Measurements from ENCODE around the gene ZNF791. TPM values are rescaled to one million over a fixed set of nuclear protein-coding genes. Genes with fewer than 3 reads are reported as not detected.

ZNF791 gene
- polyA plus RNA-seq, 1 donor (not counting 4 experiments of a cell fraction or from before 2014, with no cell fraction given), result 11.5 TPM

DNA sequence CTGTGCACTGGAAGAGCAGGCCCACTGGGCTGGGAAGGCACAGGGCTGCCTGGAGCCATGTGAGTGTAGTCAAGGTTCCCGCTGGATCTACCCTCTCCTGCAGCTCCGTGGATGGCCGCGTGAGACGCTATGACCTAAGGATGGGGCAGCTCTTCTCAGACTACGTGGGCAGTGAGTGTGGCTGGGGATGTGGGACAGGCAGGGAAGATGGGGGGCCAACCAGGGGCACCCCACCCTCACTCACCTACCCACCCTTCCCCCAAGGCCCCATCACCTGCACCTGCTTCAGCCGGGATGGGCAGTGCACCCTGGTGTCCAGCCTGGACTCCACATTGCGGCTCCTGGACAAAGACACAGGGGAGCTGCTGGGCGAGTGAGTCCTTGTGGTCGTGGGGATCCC, 62.0 kb downstream of the ZNF791 start:
- H3K4me3 ChIP-seq (ENCODE audit: control insufficient read depth in 2 of 3, extremely low read depth in 1 of 3, insufficient read depth in 2 of 3, low read depth in 1 of 3, low read length in 3 of 3), result no peak overlapping the region
- H3K36me3 ChIP-seq (ENCODE audit: control insufficient read depth in 2 of 2, extremely low read depth in 1 of 2, insufficient read depth in 2 of 2, low read length in 2 of 2), result peaks cover 20 to 31% of the 10 kb centered on the region in 2 experiments
- no peak overlapping the region for H2AFZ ChIP-seq (ENCODE audit: control insufficient read depth, low read length)
- DNase-seq (ENCODE audit: low read depth, low spot score) (no peak), FAIRE-seq (no peak)
- H3K9me3 ChIP-seq (ENCODE audit: control insufficient read depth, low read depth, low read length), result no peaks in the 10 kb centered on the region
- H3K9me1 ChIP-seq (ENCODE audit: control insufficient read depth, extremely low read depth, insufficient read depth, low read length), result no peaks in the 10 kb centered on the region
- H3K4me2 ChIP-seq (ENCODE audit: control insufficient read depth, extremely low read depth, insufficient read depth, low read depth, low read length), result no peak overlapping the region
- no peak overlapping the region for H3K9ac ChIP-seq (ENCODE audit: control insufficient read depth, extremely low read depth, insufficient read depth, low read length)
- peaks cover 18% of the 10 kb centered on the region for H3K4me1 ChIP-seq (ENCODE audit: control insufficient read depth, extremely low read depth, insufficient read depth, low read length)
- peaks cover 4% of the 10 kb centered on the region for H4K20me1 ChIP-seq (ENCODE audit: control insufficient read depth, extremely low read depth, insufficient read depth, low read length)
- no peak for TF ChIP-seq EZH2 (IDR thresholded peaks at IDR 0.05; ENCODE audit: low read length)
- TF ChIP-seq, protein P1, sequence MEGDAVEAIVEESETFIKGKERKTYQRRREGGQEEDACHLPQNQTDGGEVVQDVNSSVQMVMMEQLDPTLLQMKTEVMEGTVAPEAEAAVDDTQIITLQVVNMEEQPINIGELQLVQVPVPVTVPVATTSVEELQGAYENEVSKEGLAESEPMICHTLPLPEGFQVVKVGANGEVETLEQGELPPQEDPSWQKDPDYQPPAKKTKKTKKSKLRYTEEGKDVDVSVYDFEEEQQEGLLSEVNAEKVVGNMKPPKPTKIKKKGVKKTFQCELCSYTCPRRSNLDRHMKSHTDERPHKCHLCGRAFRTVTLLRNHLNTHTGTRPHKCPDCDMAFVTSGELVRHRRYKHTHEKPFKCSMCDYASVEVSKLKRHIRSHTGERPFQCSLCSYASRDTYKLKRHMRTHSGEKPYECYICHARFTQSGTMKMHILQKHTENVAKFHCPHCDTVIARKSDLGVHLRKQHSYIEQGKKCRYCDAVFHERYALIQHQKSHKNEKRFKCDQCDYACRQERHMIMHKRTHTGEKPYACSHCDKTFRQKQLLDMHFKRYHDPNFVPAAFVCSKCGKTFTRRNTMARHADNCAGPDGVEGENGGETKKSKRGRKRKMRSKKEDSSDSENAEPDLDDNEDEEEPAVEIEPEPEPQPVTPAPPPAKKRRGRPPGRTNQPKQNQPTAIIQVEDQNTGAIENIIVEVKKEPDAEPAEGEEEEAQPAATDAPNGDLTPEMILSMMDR (optimal IDR thresholded peaks at IDR 0.05 in 1 of 3, IDR thresholded peaks at IDR 0.05 in 1 of 3, conservative IDR thresholded peaks at IDR 0.05 in 1 of 3; ENCODE audit: extremely low read depth in 1 of 3, insufficient read depth in 2 of 3, low read length in 3 of 3), result no peak
- no peak overlapping the region for H3K27ac ChIP-seq (ENCODE audit: control insufficient read depth, insufficient read depth, low read length)
- dilution Hi-C loops (cut with MboI; ENCODE audit: extremely low pct_ligation_motif_present, low sequenced_read_pairs), result no loop called here
- H3K79me2 ChIP-seq (ENCODE audit: control insufficient read depth, insufficient read depth, low read length), result peaks cover 31% of the 10 kb centered on the region
- no peaks in the 10 kb centered on the region for H3K27me3 ChIP-seq (ENCODE audit: control insufficient read depth, extremely low read depth, insufficient read depth, low read length)

DNA sequence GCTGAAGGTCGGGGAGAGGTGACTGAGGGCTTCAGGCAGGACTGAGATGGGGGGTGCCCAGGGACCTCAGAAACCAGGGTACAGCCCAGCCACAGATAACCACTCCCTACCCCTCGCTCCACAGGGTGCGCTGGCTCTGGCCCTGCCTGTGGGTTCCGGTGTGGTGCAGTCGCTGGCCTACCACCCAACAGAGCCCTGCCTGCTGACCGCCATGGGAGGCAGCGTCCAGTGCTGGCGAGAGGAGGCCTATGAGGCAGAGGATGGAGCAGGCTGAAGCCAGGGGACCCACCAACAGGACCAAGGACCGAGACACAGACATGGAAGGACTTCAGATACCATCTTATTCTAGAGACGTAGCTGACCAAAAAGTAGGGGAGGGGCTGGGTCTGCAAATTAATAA, 64.7 kb downstream of the ZNF791 start:
- no peak for DNase-seq (ENCODE audit: low read depth, low spot score)
- H3K27me3 ChIP-seq (ENCODE audit: control insufficient read depth, extremely low read depth, insufficient read depth, low read length), result no peaks in the 10 kb centered on the region
- no peak overlapping the region for H3K4me2 ChIP-seq (ENCODE audit: control insufficient read depth, extremely low read depth, insufficient read depth, low read depth, low read length)
- H3K9me3 ChIP-seq (ENCODE audit: control insufficient read depth, low read depth, low read length), result no peaks in the 10 kb centered on the region
- H2AFZ ChIP-seq (ENCODE audit: control insufficient read depth, low read length), result no peak overlapping the region
- no peak for FAIRE-seq
- no peak overlapping the region for H3K9ac ChIP-seq (ENCODE audit: control insufficient read depth, extremely low read depth, insufficient read depth, low read length)
- dilution Hi-C loops (cut with MboI; ENCODE audit: extremely low pct_ligation_motif_present, low sequenced_read_pairs), result no loop called here
- H4K20me1 ChIP-seq (ENCODE audit: control insufficient read depth, extremely low read depth, insufficient read depth, low read length), result peaks cover 4% of the 10 kb centered on the region
- TF ChIP-seq, protein P1 (optimal IDR thresholded peaks at IDR 0.05 in 1 of 3, IDR thresholded peaks at IDR 0.05 in 1 of 3, conservative IDR thresholded peaks at IDR 0.05 in 1 of 3; ENCODE audit: extremely low read depth in 1 of 3, insufficient read depth in 2 of 3, low read length in 3 of 3), result no peak
- no peak for TF ChIP-seq EZH2 (IDR thresholded peaks at IDR 0.05; ENCODE audit: low read length)
- H3K4me1 ChIP-seq (ENCODE audit: control insufficient read depth, extremely low read depth, insufficient read depth, low read length), result peaks cover 4% of the 10 kb centered on the region
- H3K36me3 ChIP-seq (ENCODE audit: control insufficient read depth in 2 of 2, extremely low read depth in 1 of 2, insufficient read depth in 2 of 2, low read length in 2 of 2), result peaks cover 19 to 35% of the 10 kb centered on the region in 2 experiments
- H3K27ac ChIP-seq (ENCODE audit: control insufficient read depth, insufficient read depth, low read length), result no peak overlapping the region
- H3K4me3 ChIP-seq (ENCODE audit: control insufficient read depth in 2 of 3, extremely low read depth in 1 of 3, insufficient read depth in 2 of 3, low read depth in 1 of 3, low read length in 3 of 3), result no peak overlapping the region
- H3K9me1 ChIP-seq (ENCODE audit: control insufficient read depth, extremely low read depth, insufficient read depth, low read length), result no peaks in the 10 kb centered on the region
- H3K79me2 ChIP-seq (ENCODE audit: control insufficient read depth, insufficient read depth, low read length), result peaks cover 16% of the 10 kb centered on the region
